Fibroblast of lung (primary cell): ENCODE data around the gene GAS2L3. TPM values are rescaled to one million over a fixed set of nuclear protein-coding genes. Genes with fewer than 3 reads are reported as not detected.

ENCODE experiments used
- DNase-seq, 2 donors: peaks; one replicate each; pipeline versions ENCODE4 v3.0.0 to v3.0.0-alpha.2; 2010; ENCODE audit warnings: low read depth in 2 of 2
- H2AFZ ChIP-seq: 2 replicates; pipeline ENCODE4 v1.5.1; 2012; ENCODE audit warnings: low read length, control low read depth, inconsistent platforms
- H3K27ac ChIP-seq: 2 replicates; pipeline ENCODE4 v1.5.1; 2011; ENCODE audit warnings: low read length, control low read depth; ENCODE audit not compliant: insufficient read depth
- H3K27me3 ChIP-seq: 2 replicates; pipeline ENCODE4 v1.5.1; 2011; ENCODE audit warnings: mild to moderate bottlenecking, low read length; ENCODE audit not compliant: control insufficient read depth, insufficient read depth
- H3K36me3 ChIP-seq: 2 replicates; pipeline ENCODE4 v1.5.1; 2011; ENCODE audit warnings: low read length; ENCODE audit not compliant: control insufficient read depth, insufficient read depth
- H3K4me1 ChIP-seq: 2 replicates; pipeline ENCODE4 v1.5.1; 2011; ENCODE audit warnings: low read length; ENCODE audit not compliant: control insufficient read depth, insufficient read depth; ENCODE audit errors: extremely low read depth
- H3K4me2 ChIP-seq: 2 replicates; pipeline ENCODE4 v1.5.1; 2011; ENCODE audit warnings: low read length, control low read depth; ENCODE audit not compliant: insufficient read depth; ENCODE audit errors: extremely low read depth
- H3K4me3 ChIP-seq, 4 experiments: fragments of 200-600 bp in 1 of 4; sonication (generic) in 1 of 4; replicated peaks in 1 of 4; 2 replicates each; pipeline ENCODE4 v1.5.1; 2011 to 2016; ENCODE audit warnings: low read length in 4 of 4, low read depth in 3 of 4, mild to moderate bottlenecking in 3 of 4, control low read depth in 2 of 4, inconsistent platforms in 1 of 4, mixed read lengths in 1 of 4; ENCODE audit not compliant: insufficient read depth in 1 of 4; ENCODE audit errors: control extremely low read depth in 1 of 4
- H3K79me2 ChIP-seq: 2 replicates; pipeline ENCODE4 v1.5.1; 2012; ENCODE audit warnings: mild to moderate bottlenecking, low read length, inconsistent platforms; ENCODE audit not compliant: control insufficient read depth, insufficient read depth
- H3K9ac ChIP-seq: 2 replicates; pipeline ENCODE4 v1.5.1; 2011; ENCODE audit warnings: mild to moderate bottlenecking, low read length, control low read depth; ENCODE audit not compliant: insufficient read depth
- H3K9me3 ChIP-seq: 2 replicates; pipeline ENCODE4 v1.5.1; 2012; ENCODE audit warnings: low read depth, low read length; ENCODE audit not compliant: control insufficient read depth, insufficient read depth
- H4K20me1 ChIP-seq: 2 replicates; pipeline ENCODE4 v1.5.1; 2011; ENCODE audit warnings: low read length; ENCODE audit not compliant: control insufficient read depth, insufficient read depth; ENCODE audit errors: extremely low read depth
- EZH2 ChIP-seq: IDR thresholded peaks from 2 replicates; pipeline ENCODE4 v1.5.1; 2012; ENCODE audit warnings: low read length, control low read depth, mild to moderate bottlenecking; ENCODE audit errors: missing control alignments
- polyA plus RNA-seq, 2 donors: library from polyadenylated mRNA; depleted of rRNA in 1 of 2; stranded (reverse) in 1 of 2; unstranded in 1 of 2; fragments of >200 nt; gene quantifications; 2 replicates each; pipeline ENCODE4 v1.2.1, GENCODE V29; 2011 to 2012; ENCODE audit warnings: missing spikeins in 1 of 2
- total RNA-seq: library from RNA; depleted of rRNA; stranded (reverse); fragments of >200 nt; gene quantifications from 2 replicates; pipeline ENCODE4 v1.2.1, GENCODE V29; 2014
- TF ChIP-seq, protein P1 (sequence below), 2 donors: IDR thresholded peaks in 1 of 2; conservative IDR thresholded peaks in 1 of 2; 1 replicate in 1 of 2; 2 replicates in 1 of 2; pipeline ENCODE4 v1.5.1; 2011 to 2012; ENCODE audit warnings: low read length in 2 of 2, control low read depth in 1 of 2, inconsistent platforms in 1 of 2, low read depth in 1 of 2, mild to moderate bottlenecking in 1 of 2

GAS2L3 gene
- total and polyA plus RNA-seq, 2 donors (not counting 1 experiment from before 2014, with no cell fraction given): 13.2 to 33.4 TPM

DNA sequence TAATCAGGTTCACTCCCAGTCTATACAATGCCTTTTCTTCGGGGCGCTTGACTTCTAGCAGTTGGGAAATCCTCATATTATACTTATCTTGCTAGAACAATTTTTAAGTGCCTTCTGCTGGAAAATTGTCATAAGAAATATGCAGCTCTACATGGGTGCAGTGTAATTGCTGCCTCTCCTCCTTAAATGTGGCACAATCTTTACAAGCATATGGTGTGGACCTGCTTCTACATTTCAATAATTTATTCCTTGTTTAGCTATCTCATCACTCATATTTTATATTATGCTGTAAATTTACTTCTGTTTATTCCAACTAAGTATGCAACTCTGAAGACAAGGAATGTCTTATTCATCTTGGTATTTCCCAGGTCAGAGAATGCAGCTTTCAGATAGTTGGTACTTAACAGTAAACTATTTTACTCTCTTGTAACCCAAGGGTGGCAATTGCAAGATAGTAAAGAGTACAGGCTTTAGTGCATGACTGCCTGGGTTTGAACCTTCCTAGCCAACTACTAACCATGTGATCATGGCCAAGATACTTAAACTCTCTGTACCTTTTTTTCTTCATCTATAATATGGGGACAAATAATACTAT, 43.6 kb upstream of the GAS2L3 start:
- DNase-seq: no peak
- H3K27ac ChIP-seq: no peak overlapping the region
- H3K9me3 ChIP-seq: no peaks in the 10 kb centered on the region
- no peak overlapping the region for H3K4me2 ChIP-seq
- H3K36me3 ChIP-seq: no peaks in the 10 kb centered on the region
- no peak overlapping the region for H2AFZ ChIP-seq
- H3K4me1 ChIP-seq: no peaks in the 10 kb centered on the region
- no peaks in the 10 kb centered on the region for H3K79me2 ChIP-seq
- H3K9ac ChIP-seq: no peak overlapping the region
- H3K4me3 ChIP-seq: no peak overlapping the region
- no peaks in the 10 kb centered on the region for H3K27me3 ChIP-seq
- no peaks in the 10 kb centered on the region for H4K20me1 ChIP-seq
- TF ChIP-seq, protein P1, sequence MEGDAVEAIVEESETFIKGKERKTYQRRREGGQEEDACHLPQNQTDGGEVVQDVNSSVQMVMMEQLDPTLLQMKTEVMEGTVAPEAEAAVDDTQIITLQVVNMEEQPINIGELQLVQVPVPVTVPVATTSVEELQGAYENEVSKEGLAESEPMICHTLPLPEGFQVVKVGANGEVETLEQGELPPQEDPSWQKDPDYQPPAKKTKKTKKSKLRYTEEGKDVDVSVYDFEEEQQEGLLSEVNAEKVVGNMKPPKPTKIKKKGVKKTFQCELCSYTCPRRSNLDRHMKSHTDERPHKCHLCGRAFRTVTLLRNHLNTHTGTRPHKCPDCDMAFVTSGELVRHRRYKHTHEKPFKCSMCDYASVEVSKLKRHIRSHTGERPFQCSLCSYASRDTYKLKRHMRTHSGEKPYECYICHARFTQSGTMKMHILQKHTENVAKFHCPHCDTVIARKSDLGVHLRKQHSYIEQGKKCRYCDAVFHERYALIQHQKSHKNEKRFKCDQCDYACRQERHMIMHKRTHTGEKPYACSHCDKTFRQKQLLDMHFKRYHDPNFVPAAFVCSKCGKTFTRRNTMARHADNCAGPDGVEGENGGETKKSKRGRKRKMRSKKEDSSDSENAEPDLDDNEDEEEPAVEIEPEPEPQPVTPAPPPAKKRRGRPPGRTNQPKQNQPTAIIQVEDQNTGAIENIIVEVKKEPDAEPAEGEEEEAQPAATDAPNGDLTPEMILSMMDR (conservative IDR thresholded peaks at IDR 0.05 in 1 of 2, IDR thresholded peaks at IDR 0.05 in 1 of 2; ENCODE audit: low read depth in 1 of 2, low read length in 2 of 2): no peak
- TF ChIP-seq EZH2: no peak

DNA sequence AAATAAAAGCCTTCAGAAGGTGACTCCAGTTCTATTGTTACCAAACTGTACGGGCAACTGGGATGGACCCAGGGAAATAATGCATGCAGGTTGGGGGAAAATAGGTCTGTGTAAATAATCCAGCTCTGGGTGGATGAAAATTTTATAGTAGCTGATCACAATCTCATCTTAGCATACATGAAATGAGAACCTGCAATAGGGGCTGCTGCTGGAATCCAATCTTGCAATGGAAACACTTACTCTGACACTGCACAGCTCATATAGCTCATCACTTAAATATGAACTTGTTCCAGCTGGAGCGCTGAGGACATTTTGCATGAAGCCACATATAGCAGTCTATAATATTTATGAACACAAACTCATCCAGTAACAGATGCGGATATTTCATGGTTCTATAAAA, 40.1 kb upstream of the GAS2L3 start:
- no peaks in the 10 kb centered on the region for H3K79me2 ChIP-seq
- no peaks in the 10 kb centered on the region for H3K4me1 ChIP-seq
- H4K20me1 ChIP-seq: no peaks in the 10 kb centered on the region
- no peak overlapping the region for H3K9ac ChIP-seq
- no peak for TF ChIP-seq EZH2
- TF ChIP-seq, protein P1 (conservative IDR thresholded peaks at IDR 0.05 in 1 of 2, IDR thresholded peaks at IDR 0.05 in 1 of 2; ENCODE audit: low read depth in 1 of 2, low read length in 2 of 2): no peak
- no peak overlapping the region for H2AFZ ChIP-seq
- no peaks in the 10 kb centered on the region for H3K9me3 ChIP-seq
- H3K27ac ChIP-seq: no peak overlapping the region
- H3K4me2 ChIP-seq: no peak overlapping the region
- H3K36me3 ChIP-seq: no peaks in the 10 kb centered on the region
- H3K27me3 ChIP-seq: no peaks in the 10 kb centered on the region
- no peak overlapping the region for H3K4me3 ChIP-seq
- DNase-seq: no peak

DNA sequence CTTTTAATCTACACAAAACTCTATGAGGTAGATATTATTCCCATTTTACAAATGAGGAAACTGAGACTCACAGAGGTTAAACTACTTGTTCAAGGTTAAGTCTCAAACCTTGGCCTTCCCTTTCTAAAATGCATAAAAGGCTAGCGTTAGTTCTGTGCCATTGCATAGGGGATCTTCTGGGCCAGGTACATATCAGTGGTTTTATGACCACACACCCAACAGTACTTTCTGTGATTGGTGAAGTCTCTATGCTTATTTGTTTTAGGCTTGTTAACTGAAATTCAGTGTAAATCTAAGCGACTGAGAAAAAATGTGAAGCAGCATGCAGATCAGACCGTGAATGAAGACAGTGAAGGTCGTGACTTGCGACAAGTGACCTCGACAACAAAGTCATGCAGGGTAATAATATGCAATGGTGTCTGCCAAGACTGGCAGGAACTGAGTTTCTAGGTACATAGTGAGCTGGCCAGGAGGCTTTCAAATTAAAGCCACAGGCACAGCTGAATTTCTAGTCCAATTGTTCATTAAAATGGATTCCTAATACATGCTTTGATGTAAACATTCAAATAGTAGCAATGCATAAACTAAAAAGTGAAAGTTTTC, 38.8 kb upstream of the GAS2L3 start:
- no peaks in the 10 kb centered on the region for H3K79me2 ChIP-seq
- H3K27me3 ChIP-seq: no peaks in the 10 kb centered on the region
- DNase-seq: no peak
- no peak overlapping the region for H3K9ac ChIP-seq
- H3K27ac ChIP-seq: no peak overlapping the region
- TF ChIP-seq EZH2: no peak
- TF ChIP-seq, protein P1 (conservative IDR thresholded peaks at IDR 0.05 in 1 of 2, IDR thresholded peaks at IDR 0.05 in 1 of 2; ENCODE audit: low read depth in 1 of 2, low read length in 2 of 2): no peak
- H3K4me1 ChIP-seq: no peaks in the 10 kb centered on the region
- H3K4me2 ChIP-seq: no peak overlapping the region
- H3K36me3 ChIP-seq: no peaks in the 10 kb centered on the region
- no peaks in the 10 kb centered on the region for H4K20me1 ChIP-seq
- H3K9me3 ChIP-seq: no peaks in the 10 kb centered on the region
- H3K4me3 ChIP-seq: no peak overlapping the region
- H2AFZ ChIP-seq: no peak overlapping the region
